Central memory CD4-positive, alpha-beta T cell (primary cell): ENCODE measurements around the gene OR52M1.
"Not testable (repeated sequence)": the region's sequence is repeated elsewhere in the genome, so short reads cannot be mapped to it uniquely, and the experiment has no call there.

Experiments used
- DNase-seq: peaks from one replicate; pipeline ENCODE4 v3.0.0; 2022
- total RNA-seq, 3 experiments: gene quantifications; one replicate each; lab custom pipeline; 2026; lab: John Stamatoyannopoulos, UW

OR52M1 gene, protein sequence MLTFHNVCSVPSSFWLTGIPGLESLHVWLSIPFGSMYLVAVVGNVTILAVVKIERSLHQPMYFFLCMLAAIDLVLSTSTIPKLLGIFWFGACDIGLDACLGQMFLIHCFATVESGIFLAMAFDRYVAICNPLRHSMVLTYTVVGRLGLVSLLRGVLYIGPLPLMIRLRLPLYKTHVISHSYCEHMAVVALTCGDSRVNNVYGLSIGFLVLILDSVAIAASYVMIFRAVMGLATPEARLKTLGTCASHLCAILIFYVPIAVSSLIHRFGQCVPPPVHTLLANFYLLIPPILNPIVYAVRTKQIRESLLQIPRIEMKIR
- total RNA-seq = 0 reads per million in 3 experiments

DNA sequence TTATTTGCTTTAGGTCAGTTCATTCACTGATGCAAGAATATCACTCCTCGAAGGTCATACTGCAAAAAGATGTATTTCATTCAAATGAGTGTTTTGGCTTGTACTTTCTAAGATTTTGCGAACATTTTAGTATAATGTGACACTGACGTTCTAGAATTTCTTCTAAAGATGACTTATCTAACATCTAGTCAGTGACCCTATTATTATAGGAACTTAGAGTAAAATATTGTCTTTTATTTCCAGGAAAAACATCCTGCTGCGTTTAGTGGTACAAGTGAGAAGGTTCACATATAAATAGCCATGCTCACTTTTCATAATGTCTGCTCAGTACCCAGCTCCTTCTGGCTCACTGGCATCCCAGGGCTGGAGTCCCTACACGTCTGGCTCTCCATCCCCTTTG, at the start of gene OR52M1:
TSS of gene OR52M1 (plus strand) at position 301 of the 400 bp plus-strand sequence. CDS start at position 301, 0 bp downstream.
- no peak for DNase-seq

DNA sequence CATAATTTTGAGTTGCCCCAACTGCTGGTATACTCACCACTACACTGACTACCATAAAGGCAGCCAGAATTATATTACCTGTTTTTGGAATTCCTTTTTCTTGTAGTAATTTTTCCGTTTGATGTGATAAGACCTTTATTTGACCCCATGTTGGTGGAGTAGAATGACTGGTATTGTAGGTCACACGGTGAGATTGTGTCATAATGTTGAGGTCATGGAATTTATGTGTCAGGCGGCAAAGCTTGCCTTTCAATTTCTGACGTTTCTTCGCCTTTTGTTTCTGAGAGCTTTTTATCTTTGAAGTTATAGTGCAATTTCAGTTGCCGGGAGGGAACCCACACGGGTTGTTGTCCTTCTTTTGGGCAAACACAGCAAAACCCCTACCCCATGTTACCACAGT, 49.5 kb upstream of the OR52M1 start:
- DNase-seq = no peak

DNA sequence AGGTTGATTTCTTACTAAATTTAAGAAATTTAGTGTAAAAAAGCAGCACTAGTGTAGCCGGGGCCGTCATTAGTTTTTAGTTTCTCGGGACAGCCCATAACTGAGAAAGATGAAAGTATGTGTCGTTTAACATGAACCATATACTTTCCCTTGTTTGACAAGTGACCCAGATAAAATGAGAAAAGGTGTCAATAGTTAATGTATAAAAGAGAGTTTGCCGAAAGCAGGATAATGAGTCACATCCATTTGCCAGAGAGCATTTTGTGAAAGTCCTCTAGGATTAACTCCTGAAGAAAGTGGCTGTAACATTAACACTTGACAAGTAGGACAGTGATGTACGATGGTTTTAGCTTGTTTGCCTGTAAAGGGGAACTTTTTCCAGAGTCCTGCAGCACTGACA, 49.0 kb upstream of the OR52M1 start:
- DNase-seq = no peak

DNA sequence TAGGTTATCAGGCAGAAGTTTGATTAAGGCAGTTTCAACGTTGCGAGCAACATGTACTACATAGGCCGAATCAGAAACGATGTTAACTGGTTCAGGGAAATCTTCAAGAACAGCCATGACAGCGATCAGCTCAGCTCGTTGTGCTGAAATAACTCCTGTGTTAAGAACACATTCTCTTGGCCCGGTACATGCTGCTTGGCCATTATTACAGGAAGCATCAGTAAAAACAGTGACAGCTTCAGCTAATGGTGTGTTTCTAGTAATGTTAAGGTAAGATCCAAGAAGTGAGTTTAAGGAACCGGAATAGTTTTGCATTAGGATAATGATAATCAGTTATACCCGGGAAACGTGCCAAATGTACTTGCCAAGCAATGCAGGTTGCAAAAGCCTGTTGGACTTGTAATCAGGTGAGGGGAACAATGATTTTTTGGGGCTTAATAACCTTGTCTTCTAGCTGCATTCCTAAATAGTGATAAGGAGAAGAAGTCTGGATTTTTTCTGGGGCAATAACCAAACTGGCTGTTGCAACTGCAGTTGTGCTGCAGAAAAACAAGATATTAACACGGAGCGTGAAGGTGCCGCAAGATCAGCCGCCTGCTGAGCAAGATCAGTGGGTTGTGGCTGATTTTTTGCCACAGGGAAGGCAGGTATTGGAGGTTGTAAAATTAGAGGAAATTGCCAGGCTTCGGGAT, 48.3 kb upstream of the OR52M1 start:
- no peak for DNase-seq

DNA sequence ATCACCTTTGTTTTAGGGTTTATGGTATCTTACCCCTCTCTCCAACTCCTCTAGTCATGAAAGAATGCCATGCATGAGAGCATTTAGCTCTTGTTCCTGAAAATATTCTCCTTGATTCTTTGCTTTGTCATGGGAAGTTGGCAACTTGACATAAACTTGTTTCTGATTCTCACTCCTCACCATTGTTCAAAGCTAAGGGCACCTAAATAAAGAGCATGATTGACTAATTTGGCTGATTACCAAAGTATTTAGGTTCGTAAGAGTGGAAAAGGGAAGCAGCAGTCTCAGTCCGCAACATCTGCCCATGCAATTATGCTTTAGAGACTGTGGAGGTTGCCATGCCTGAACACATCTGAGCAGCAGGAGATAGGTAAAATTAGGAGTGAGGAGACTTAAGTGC, 36.1 kb upstream of the OR52M1 start:
- no peak for DNase-seq

DNA sequence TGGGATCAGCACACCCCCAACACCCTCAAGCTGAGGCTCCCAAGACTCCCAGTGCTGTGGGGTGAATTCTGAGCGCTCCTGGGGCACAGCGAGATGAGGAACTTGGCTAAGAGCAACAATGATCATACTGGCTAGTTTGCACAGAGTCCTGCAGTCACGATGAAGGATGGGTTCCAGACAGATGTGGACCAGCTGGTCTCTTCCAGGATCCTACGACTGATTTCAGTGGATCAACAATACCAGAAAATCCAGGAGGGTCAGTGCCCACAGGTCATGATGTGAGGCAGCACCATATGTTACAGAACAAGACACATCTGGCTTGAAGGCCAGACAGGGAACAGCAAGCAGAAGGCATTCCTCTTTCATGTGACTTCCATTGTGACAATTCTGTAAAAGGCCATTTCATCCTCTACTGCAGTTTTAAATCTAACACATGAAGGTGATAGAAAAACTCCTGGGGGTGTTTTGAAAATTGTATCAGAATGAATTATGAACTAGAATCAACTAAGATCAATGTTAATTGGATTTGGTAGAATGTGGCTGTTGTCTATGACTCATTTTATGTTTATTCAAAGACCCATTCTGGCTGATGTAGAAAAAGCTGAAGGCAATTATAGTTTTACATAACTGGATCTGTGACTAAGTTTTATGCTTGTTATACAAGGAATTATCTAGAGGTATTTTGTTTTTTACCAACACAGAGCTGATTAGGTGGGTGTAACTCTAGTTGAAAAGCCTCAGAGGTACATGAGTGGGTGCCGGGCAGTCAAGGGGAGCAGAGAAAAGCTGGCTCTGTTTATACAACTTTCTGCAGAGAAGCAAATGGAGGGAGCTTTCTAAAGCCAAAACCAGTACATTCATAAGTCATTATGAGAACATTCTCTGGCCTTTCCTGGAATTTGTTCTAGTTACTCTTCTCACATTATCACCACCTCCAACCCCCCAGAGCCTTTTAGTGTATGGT, 33.4 kb upstream of the OR52M1 start:
- DNase-seq = no peak

DNA sequence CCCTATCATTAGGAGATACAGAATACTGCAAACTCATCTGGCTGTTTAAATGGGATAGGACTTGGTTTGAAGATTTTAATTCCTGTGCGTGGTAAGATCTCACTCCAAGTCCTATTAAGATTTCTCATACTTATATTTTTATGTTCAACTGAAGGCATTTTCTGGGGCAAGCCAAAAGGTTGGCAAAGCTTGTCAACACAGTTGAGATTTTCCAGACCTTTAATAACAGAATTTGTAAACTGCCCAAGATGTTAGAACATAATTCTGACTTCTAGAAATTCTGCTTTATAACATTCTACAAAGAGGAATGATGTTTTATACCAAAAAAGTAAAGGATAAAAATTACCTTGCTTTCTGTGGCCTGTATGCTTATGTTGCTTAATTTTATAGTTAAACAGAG, 30.8 kb upstream of the OR52M1 start:
- no peak for DNase-seq

DNA sequence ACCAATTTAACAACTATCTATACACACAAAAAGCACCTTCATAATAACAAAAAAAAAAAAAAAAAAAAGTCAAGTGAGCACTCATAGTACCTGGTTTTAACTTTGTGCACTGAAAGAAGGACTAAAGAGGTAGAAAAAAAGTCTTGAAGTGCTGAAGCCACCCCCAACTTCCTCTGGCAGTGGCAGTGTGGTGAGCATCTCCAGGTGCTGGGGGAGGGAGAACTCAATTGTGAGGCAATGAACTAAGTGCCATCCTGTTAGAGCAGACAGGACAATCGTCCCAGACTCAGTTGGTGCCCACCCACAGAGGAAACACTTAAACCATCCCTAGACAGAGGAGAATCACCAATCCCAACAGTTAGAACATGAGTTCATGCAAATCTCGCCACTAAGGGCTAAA, 22.7 kb upstream of the OR52M1 start:
- DNase-seq = no peak

DNA sequence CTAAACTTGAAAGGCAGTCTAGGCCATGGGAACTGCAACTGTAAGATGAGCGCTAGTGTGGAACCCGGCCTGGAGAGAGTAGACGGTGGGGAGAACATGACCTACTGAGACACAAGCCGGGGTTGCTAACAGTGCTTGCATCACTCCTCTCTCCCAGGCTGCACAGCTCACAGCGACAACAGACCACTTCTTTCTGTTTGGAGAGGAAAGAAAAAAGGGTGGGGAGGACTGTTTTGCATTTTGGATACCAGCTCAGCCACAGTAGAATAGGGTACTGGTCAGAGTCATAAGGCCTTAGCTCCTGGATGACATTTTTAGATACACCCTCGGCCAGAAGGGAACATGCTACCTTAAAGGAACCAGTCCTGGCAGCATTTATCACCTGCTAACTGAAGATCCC, 22.2 kb upstream of the OR52M1 start:
- DNase-seq = no peak

DNA sequence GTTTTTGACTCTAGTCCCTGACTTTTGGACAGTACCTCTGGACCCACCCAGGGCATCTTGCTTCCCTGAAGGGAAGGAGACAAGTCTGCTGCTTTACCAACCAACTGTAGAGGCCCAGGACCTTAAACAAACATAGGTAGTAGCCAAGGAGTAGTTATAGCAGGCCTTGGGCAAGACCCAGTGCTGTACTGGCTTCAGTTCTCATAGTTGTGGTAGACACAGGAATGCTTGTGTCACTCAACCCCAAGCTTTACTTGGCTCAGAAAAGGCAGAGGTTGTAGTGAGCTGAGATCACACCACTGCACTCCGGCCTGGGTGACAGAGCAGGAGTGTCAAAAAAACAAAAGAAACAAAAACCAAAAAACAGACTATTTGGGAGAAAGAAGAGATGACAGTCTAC, 21.3 kb upstream of the OR52M1 start:
- no peak for DNase-seq

DNA sequence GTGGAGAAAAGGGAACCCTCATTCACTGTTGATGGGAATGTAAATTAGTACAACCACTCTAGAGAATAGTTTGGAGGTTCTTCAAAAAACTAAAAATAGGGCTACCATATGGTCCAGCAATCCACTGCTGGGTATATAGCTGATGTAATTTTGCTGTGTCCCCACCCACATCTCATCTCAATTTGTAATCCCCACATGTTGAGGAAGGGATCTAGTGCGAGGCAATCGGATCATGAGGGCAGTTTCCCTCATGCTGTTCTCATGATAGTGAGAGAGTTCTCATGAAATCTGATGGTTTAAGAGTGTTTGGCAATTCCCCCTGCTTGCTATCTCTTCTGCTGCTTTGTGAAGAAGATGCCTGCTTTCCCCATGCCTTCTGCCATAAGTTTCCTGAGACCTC, 17.1 kb upstream of the OR52M1 start:
- DNase-seq = no peak

DNA sequence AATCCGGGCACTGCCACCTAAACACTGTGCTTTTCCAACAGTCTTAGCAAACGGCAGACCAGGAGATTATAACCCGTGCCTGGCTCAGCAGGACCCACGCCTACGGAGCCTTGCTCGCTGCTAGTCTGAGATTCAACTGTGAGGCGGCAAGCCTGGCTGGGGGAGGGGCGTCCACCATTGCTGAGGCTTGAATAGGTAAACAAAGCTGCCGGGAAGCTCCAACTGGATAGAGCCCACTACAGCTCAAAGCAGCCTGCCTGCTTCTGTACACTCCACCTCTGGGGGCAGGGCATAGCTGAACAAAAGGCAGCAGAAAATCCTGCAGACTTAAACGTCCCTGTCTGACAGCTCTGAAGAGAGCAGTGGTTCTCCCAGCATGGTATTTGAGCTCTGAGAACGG, 13.3 kb upstream of the OR52M1 start:
- DNase-seq = not testable (repeated sequence)

DNA sequence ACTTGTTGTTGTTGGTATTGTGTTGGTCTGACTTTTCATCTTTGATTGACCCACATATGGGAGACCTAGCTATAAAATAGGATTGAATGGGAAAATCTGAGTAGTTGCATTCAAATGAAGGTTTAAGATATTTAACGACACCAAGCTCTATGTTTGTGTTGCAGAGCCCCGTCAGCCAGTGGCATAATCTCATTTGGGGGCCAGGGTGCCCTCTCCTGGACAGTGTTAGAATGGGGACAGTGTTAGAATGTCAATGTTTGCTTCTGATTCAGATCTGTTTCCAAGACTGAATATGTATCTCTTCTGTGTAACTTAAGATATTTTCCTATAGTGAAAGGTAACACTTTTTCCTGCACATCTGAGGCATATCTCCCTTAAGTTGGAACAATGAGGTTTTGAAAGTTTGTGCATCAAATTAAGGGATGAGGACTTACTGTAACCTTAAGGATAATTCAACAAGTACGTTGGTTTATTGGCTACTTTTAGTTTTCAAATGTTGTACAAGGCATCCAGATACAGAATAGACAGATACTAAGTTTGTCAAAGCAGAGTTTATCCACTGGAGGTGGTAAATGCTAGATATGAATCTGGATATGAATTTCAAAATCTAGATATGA, 5.3 kb upstream of the OR52M1 start:
- DNase-seq = peak; percentile 1

DNA sequence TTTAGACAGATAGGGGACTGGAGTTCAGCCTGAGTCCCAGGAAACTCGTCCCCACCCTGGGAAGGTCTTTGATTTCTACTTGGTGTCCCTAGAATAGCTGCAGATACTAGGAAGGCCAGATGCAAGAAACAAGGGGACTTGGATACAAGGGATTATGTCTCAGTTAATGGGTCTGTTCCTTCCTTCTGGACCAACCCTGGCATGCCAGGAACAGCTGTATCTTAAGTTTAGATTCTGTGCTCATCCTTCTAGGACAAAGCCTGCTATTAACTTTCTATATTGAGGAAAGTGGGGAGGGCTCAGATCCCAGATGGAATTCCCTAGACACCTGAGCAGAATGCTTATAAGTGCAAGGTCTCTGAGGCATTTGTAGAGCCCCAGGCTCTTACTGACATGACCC, 3.9 kb upstream of the OR52M1 start:
- no peak for DNase-seq

DNA sequence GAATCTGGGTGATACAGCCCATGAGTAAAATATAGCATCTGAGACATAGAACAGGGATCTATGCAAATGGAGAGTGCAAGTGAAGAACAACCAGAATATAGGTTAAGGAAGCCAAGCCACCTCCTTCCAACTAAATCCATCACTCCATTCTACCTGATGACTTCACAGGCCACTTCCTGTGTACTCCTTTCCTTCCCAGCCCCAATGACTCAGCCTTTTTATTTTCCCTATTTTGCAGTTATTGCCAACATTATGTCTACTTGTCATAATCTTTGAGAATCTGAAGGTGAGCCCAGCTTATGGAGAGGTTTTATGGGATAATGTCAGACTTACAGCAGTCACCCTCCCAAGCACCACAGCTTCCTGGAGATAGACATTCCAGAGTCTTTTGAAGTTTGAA, 1.4 kb upstream of the OR52M1 start:
- no peak for DNase-seq

DNA sequence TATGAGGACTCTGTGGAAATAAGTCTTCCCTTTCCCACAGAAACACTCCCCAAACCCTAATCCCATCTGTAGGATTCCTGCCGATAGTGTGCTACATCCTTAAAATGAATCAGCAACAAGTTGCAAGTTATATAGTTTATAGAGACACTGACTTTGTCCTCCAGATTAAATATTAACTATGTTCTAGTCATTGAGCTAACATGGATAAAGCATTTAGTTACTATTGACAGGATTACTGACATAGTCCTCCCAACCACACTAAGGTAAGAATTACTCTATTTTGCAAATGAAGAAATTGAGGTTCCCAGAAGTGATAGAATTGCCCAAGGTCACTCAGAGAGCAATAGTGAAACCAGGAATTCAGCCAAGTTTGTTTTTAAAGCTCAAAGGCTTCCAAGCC, 1.9 kb downstream of the OR52M1 start:
- no peak for DNase-seq

DNA sequence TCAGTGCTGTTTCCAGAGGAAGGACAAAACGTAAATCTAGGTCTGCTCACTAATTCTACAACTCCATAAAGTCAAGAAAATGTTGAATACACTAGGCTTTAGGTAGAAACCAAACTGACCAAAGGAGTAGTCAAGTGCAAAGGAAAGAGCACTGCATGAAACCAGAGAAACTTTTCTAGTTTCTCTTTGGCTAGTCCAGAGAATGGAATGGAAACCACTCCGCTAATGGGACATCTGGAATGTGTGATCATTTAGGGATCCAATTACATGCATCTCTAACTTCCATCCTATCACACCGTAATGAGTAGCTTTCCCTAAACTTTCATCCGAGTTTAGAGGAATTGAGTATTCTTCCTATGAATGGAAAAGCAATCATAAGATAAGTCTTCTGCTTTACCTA, 2.4 kb downstream of the OR52M1 start:
- no peak for DNase-seq

DNA sequence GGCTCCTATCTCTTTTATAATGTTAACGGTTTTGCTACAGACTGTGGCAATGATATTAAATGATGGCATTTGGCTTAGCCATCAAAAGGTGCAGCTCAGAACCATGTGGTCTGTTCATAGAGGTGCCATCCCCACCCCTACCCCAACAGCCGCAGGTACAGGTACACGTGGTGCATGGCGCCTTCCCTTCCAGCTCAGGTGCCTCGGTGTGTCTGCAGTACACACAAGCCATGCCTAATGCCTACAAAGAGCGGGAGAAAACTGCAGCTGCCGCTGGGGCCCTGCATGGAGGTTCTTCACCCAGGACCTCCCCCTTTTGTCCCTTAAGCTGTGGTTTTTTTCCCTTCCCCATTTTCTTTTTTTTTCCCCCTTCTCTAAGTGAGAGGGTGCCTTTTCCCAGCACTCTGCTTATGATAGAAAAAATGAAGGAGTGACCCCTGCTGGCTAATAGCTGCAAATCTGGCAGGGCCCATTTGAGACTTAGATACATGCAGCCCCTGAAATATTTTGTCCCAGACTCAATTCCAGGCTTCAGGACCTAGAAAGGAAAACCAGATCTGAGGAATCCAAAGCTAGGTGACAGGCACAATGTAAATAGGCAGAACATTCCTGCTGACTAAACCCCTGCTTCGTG, 6.5 kb downstream of the OR52M1 start:
- DNase-seq = no peak

DNA sequence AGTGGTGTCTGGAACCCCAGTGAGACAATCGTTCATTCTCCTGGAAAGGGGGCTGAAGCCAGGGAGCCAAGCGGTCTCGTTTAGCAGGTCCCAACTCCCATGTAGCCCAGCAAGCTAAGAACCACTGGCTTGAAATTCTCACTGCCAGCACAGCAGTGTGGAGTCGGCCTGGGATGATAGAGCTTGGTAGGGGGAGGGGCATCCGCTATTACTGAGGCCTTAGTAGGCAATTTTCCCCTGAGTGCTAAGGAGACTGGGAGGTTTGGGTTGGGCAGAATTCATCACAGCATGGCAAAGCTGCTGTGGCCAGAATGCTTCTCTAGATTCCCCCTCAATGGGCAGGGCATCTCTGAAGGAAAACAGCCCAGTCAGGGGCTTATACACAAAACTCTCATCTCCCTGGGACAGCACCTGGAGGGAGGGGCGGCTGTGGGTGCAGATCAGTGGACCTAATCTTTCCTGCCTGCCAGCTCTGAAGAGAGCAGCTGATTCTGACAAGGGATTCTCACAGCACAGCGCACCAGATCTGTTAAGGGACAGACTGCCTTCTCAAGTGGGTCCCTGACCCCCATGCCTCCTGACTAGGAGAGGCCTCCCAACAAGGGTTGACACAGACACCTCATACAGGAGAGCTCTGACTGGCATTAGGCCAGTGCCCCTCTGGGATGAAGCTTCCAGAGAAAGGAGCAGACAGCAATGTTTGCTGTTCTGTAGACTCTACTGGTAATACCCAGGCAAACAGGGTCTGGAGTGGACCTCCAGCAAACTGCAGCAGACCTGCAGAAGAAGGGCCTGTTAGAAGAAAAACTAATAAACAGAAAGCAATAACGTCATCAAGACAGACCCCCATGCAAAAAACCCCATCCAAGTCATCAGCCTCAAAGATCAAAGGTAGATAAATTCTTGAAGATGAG, 14.8 kb downstream of the OR52M1 start:
- DNase-seq = no peak

DNA sequence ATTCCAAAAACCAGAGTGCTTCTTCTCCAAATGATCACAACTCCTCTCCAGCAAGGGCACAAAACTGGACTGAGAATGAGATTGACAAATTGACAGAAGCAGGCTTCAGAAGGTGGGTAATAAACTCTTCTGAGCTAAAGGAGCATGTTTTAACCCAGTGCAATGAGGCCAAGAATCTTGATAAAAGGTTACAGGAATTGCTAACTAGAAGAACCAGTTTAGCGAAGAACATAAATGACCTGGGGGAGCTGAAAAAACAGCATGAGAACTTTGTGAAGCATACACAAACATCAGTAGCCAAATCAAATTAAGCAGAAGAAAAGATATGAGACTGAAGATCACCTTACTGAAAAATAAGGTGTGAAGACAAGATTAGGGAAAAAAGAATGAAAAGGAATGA, 15.5 kb downstream of the OR52M1 start:
- no peak for DNase-seq

DNA sequence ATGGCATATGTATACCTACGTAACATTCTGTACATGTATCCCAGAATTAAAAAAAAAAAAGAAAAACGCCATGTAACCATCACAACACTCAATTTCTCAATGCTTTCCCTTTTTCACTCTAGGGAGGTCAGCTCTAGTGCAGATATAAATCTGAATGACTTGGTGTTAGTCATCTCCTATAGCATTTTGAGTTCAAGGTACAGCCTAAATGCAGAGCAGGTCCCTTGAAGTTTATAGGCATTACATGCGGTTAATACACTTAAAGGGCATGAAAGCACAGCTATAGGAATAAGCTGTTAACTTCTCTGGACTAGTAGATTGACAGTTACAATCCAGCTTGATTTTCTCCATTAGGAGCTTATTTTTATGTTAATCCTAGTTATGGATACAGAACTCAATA, 20.4 kb downstream of the OR52M1 start:
- no peak for DNase-seq
